ENCODE data around the gene COPB1.

DNA sequence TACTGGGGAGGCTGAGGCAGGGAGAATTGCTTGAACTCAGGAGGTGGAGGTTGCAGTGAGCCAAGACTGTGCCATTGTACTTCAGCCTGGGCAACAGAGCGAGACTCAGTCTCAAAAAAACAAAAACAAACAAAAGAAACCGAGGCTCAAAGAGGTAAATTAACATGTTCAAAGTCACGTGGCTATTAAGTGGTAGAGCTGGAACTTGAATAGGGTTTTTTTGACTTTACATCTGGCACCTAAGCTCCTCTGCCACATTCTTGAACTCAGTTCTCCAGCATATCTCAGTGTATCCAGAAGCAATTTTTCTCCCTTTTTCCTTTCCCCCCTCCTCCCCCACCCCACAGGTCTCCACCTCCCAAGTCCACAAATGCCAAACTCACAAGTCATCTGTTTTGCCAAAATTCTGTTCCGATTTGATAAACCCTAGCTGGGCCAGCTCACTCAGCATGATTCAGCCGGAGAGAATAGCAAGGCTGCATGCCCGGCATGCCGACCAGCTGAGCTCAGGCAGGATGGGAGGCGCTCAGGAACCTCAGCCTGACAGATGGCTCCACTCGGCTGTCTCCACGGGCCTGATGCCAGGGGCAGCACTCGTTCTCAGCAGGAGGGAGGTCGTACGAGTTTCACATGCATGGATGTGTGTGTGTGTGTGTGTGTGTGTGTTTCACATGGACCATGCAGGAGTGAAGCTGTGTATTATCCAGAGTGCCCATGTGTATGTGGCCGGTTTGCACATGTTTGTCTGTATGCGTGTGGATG, 77.4 kb downstream of the COPB1 start:
- TF ChIP-seq CTCF (conservative IDR thresholded peaks at IDR 0.05; ENCODE audit: low read length) (no peak), EZH2phosphoT487 (IDR thresholded peaks at IDR 0.05; ENCODE audit: borderline replicate concordance) (no peak)

Data from Loucy (cell line).